GM21515 (cell line): ENCODE measurements around the gene TCF4.

Experiments
- ATAC-seq: cut with Tn5 transposase; IDR thresholded peaks from one replicate; pipeline ENCODE4 v1.9.1; 2021; ENCODE audit not compliant: unreplicated experiment

Gene TCF4

DNA sequence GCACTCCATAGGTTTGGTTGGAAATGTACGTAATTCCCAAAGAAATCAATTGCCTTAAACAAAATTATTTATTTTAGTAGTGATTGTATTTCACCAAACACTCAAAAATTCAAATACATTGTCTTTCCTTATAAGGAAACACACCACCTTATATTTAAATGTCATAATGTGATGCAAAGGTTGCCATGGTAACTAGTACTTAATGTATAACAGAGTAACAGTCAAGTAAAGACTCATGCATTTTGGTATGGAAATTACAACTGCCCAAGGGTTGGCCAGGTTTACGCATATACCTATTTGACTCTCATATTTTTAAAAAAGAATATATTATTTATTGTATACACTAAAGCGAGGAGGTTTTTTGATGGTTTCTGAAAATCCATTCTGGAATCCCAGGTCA lies 231.2 kb downstream of the TCF4 start:
- no peak for ATAC-seq

DNA sequence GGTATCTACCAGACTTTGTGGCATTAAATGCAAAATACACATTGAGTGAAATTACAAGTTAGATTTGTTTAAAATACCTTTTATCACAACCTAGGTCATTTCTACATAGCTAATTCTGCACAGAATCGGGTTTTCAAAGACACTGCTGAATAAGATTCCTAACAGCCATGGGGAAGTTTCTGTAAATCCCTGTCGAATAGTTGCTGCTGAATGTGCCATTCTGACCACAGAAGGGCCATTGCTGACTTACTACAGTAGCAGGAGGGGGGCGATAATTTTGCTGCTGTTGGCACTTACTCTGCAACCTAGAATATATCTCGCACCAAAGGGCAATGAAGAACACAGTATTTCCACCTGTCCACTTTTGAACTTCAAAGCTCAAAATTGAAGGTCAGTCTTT lies 232.8 kb downstream of the TCF4 start:
- no peak for ATAC-seq

DNA sequence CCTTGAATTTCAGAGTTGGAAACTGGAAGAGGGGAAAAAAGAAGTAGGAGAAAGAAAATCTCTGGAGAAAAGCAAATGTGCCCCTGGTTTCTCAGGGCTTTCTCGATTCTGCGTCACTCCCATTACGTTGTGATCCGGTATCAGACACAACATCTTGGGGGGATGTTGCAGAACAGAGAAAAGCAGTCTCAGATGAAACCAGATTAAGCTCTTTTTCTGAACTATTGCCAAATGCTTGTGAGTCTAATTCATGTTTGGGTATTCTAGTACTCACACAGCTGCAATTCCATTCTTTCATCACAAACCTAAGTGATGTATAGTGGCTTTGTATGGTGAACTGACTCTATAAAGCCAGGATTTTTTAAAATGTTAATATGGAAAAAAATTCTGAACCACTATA lies 233.2 kb downstream of the TCF4 start:
- no peak for ATAC-seq

DNA sequence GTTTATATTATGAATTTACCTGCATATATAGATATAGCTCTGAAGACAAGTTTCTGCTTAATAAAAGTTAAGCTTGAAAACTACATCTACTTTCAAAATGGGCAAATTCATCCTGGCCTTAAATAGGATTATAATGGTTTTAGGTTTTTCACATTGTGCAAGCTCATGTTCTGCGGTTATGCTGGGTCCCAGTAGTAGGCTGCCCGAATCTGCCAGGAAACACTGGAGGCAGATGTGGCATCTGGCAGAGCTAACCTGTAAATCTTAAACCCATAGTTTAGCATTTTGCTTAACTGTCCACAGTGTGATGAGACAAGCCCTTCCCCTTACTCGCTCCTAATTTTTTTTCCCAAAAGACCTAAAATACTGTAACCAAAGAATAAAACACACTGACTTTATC lies 234.2 kb downstream of the TCF4 start:
- no peak for ATAC-seq

DNA sequence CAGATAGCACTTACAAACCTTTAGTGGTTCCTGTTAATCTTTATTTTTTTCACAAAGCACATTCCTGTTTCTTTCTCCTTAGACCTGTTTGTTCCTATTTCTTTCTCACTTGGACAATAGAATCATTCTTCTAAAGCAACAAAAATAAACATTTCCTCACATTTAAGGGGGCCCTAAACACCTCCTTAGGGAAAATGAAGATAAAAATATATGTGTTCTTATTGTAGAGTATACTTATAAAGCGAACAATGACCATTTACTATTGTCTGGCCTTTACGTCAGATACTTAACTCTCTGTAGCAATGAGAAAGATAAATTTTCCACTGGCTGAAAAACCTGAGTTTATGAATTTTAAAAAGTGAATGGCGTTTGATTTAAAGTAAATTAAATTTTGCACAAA lies 234.6 kb downstream of the TCF4 start:
- ATAC-seq, result no peak

DNA sequence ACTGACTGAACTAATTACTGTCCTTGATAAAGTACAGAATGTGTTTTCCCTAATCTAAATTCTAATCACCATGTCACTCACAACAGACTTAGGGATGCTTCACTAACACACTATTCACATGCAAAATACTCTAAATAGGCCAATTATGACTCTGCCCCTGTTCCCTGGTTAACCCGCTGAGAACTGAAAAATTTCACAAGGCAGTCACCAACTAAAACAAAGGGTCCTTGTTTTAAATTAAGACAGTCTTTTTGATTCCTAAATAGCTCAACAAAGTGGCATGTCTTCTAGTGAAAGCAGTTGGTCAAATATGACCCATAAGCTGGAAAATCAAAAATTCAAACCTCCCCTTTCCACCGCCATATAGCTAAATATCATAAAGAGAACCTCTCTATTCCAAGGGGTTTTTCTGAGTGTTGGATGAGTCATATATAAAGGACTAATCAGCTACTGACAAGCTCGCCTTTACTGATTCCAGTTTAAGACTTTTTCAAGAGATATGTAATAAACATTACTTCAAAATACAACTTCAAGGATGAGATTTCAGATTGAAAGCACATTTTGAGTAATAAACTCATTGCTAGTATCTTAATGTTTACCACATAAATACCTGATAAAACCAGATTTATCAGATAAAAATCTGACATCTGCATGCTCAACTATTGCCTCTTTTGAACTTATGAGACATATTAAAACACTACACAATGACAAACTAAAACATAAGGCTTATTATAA lies 235.8 kb downstream of the TCF4 start:
- no peak for ATAC-seq

DNA sequence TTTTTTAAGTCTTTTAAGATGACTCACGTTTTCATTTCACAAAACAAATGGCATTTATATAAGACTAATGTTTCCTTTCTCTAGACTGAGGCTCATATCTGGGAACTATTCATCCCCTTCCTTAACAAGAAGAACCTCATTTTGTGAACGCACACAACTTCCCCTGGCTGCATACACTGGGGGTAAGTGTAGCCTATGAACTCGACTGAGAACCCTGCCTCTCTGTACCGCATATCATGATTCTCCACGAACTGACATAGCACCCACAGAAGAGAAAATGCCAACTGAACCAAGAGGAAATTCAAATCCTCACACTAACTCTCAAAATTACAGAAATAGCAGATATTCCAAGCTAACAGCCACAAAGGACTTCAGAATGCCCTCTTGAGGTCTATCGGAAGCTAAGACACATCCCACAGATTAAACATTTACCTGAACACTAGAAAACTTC lies 236.7 kb downstream of the TCF4 start:
- no peak for ATAC-seq

DNA sequence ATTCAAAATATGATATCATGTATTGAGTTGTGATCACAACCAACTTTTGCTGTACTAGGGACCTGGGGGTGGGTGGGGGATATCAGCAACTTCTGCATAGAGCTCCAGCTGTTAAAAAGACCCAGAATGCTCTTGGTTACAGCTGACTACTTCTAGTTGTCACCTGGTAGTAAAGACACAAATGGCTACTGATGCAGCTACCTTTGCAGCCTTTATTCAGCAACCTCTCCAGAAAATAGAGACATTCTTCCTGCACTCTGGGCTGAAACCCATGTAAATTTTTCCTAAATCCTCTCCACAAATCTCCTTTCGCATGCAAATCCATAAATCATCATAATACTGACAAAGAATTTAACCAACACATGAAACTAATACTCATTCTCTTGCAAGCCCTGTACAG lies 238.3 kb downstream of the TCF4 start:
- ATAC-seq, result no peak

DNA sequence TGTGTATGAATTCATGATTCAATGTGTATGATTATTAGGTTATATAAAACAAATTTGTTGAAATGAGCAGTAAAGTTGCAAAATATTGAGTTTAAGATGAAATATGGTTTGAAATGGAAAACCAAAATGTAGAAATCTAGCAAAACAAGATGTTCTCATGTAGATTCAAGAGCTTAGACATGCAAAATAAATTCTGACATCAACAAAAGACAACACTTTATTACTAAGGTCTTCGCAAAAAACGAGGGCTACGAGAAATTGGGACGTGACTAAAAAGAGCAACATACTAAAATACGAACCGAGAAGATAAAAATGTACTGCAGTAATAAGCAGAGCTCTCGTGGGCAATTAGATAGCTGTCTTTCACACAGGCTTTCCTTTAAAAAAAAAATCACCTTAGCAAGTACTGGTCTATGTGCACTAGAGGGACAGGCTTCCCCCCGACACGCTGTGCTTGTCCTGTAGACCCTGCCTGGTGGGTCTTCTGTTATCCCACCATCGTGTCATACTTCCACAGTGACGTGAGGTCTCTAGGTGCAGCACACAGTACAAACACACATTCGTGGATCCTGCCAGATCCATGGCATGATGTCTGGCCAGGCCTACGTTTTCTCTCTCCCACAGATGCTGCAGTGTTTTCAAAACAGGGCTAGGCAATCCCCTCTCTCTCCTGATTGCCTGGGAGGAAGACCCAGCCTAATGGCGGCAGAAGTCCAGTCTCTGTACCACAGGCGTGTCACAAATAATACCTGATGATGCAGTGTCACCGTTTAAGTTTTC lies 240.8 kb downstream of the TCF4 start:
- ATAC-seq, result no peak

DNA sequence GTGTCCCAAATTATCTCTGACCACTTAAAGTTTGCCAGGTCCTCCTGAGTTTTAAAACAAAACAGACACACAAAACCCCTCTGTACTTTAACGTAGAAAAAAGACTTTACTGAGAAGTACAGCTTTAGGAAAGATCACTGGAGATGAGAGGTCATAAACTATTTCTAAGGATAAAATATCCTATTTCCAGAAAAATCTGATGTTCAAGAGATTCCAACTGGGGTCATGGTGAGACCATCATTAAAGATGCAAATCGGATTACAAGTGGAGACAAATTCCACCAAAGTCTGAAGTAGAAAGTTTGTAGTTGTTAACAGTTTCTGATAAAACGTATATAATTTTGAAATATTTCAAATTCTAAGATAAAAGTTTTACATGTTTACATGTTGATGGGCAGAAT lies 241.6 kb downstream of the TCF4 start:
- ATAC-seq, result no peak

DNA sequence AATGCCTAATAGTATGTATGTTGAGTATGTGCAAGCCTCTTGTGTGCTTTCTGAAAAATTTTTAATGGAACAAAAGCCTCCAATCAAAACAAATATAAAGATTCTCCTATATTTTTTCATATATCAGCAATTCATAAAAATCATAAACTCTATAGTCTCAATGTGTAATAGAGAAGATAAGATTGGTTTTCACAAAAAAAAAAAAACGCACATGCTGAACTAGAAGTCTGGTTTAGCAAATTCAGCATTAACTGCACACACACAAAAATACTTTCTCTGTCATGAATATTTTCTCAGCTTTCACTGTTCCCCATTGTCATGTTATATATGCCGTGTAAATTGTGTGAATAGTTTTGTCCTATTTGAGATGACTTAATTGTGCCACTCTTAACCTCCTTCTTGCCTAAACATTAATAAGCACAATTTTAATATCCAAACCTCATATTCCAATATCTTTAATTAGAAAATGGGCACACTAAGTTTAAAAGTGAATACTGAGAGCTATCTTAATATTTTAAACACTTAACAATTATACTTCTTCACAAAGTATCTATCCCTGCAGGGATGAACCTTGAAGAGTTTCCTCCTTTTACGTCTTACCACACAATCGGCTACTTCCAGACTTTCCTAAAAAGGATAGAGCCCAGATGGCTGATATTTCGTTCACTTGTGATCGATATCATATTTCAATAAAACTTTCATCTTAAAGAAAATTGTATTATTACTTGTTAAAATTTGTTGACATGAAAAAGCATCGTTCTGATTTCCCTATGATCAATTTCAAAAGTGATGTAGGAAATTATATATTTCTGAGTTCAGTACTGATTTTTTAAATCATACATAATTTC lies 242.7 kb downstream of the TCF4 start:
- no peak for ATAC-seq

DNA sequence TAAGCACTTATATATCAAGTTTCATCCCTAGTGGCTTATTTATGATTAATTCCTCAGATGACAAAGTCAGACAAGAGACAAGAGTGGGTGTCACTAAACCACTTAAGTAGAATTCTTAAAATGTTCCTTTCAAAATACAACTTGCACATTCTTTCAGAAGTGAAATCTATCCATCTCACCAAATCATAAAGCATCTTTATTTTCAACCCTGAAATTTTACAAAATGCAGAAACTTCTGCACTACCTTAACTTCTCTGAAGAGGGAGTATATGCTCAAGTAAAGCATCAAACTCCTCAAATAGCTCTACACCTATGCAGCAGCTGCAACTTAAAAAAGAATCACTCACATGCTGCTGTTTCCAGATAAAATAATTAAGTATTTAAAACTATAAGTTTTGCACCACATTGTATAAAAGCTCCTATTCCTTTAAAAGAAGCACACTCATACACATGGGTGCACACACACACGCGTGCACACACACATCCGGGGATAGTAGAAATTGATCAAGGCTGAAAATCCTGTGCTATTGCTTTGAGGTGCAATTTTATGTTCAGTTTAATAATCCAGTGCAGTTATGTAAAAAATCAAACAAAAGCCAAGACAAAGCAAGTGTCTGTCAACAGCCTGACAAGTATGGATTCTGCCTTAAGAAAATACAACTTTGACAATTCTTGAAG lies 244.5 kb downstream of the TCF4 start:
- ATAC-seq, result no peak

DNA sequence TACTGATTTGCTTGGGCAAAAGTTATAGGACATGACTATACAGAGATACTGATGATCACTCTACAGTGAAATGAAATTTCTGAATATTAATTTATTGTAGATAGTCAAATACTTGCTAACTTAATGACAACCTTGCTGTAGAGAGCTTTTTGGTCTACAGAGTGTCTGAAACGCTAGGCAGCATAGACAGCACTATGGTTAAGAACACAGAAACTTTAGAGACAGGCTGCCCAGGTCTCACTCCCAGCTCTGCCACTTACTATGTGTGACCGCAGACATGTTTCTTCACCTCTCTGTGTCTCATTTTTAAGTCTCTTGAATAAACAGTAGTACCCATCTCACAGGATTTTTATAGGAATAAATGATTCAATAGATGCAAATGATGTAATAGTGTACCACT lies 247.0 kb downstream of the TCF4 start:
- ATAC-seq, result no peak

DNA sequence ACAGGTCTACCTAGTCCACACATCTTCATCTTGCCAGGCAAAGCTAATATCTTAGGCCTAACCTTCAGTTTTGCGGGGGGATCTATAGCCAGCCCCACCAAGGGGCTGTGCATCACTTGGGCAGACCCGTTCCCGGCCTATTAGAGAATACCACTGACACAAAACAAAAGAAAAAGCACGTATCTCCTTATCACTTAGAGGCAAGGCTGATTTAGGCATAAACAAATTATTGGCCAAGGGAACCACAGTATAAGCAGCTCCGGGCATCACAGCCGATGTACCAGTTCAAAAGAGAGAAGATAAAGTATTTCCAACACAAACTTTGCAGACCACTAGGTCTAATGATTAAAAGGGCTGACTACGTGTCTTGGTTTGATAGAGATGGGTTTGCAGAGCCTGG lies 248.0 kb downstream of the TCF4 start:
- no peak for ATAC-seq

DNA sequence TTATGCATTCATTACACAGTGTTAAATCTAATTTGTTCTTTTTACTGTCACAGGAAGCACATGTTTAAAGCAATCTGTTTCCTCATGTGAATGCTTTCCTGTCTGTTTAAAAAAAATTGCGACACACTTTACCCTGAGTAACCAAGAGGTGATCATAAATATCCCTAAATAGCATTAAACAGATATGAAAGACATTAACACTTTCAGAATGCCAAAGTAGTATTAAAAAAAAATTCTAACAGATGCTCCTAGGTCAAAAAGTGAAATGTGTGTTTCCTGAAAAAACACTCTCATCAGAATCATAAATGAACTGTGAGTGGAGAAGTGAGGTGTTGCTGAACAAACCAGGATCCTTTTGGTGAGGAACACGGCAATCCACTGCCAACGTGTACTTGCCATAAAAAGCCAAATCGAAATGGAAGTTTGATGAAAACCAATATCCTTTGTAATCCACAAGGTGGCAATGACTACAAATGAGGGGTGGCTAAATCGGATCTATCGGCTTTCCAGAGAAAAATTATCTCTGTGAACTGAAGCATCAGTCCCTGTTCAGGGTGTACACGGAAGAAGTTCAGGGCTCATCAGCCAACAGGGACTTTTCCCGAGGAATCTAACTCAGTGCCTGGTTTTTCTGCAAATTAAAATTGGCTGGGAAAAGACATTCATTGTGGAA lies 248.9 kb downstream of the TCF4 start:
- ATAC-seq, result no peak

DNA sequence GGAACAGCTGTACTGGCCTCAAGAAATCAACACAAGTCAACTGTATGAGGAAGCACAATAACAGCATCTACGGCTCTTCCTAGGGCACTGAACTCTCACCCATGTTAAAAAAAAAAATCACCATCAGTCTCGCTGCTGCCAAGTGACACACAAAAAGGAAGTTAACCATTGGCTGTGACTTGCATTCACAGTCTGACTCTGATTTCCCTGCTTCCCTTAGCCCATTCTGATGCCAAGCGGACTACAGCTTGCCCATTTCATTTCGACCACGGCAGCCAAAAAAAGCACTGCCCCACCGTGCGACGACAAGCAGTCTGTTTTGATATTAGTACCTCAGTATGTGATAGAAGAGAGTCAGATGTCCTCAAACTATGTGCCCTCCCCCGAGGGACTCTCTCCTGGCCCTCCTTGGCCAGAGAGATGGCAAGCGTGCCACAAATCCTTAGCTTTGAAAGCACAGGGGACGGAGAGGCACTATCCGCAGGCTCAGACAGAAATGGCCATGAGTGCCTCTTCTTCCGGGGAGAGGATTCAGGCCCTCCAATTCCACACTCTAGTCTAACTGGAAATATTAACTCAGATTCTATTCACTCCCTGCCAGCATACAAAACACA lies 250.0 kb downstream of the TCF4 start:
- ATAC-seq, result no peak

DNA sequence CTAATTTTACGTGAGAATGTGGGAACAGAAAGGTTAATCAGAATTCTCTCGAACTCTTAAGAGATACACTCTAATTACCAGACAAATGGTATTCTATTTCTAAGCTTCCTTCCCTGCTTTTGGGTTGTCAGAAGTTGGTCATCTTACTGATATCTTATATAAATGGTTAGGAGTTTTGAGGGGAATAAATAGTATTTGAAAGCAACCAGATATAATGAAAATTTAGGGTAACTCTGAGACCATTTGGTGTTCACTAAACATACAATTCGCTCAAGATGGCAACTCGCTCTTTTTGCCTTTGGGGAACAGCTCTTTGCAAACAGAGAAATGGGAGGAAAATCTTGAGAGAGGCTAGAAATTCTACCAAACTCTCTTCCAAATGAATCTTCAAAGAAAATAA lies 250.9 kb downstream of the TCF4 start:
- ATAC-seq, result no peak

DNA sequence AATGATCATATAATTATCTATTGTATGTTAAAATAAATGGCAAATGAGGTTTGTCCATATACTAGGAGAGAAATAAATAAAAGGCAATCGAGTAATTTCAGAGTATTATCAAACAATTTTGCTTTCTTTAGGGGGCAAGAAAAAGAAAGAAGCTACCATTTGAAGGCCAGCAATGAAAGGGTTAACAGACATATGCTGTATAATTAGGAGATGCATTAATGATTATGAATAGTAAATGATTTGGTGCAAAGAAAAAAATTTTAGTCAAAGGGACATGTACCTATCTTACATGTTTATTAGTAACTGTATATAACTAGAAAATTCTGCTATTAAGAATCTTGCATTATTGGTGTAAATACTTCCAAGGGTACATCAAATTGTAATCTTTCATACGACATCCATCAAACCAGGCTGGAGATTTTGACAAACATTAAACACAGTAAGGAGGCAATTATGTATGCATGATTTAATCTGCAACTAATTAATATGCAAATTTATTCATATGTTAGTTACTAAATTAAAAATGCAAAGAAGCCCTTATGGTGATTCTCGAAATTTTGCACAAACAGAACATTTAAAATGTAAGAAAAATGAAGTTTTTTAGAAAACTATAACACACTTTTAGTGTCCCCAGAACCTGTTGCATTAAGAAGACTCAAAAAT lies 251.4 kb downstream of the TCF4 start:
- ATAC-seq, result no peak

DNA sequence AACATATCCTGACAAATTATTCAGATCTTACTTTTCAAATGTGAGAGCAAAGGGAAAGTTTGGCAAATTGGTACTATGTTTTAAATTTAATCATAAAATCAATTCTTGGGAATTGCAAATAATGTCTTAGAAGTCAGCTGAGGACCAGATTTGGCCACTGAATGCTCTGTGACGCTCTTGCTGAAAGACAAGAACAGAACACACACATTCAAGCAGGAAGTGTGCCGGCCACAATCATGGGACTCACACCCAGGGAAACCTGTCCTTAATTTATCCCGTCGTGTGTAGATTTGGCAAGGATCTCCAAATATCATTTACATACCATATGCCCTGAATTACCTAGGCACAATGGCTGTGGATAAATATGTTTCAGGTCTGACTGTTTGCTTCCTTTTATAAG lies 253.1 kb downstream of the TCF4 start:
- no peak for ATAC-seq

DNA sequence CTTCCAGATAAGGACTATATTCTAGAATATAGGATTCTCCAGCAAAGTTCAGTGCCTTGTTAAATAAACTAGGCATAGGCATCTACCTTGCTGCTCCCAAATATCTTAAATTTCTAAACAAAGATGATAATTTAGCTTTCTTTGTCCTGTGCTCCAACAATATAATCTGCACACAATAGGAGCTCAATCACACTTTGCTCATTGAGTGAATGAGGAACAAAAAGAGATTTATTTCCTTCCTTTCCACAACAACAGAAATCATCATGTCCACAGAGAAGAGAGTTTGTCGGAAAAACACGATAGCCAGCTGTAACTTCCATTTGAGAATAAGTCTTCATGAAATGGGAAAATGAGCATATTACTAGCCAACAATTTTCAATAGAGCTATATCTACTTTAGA lies 256.7 kb downstream of the TCF4 start:
- ATAC-seq, result no peak
